ENCODE results near the gene FGF3.

FGF3 gene

DNA sequence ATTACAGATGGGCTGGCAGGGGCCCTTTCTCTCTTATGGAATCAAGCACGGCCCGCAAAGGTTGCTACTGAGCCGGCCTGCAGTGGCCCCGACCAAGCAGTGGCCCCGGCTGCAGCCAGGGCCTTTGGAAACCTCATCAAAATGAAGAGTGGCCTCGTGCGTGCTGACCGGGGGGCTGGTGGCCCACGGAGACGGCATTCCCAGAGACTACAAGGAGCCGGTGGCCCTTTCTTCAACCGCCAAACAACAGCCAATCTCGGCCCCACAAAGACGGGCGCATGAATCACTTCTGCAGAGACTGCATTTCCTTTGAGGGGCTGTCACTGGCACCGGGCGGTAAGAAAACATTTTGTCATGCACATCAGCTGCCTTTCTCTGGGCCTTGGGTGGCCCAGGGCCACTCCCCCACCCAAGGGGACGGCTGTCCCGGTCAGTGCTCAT, 43.1 kb upstream of the FGF3 start:
- H3K4me3 ChIP-seq (ENCODE audit: low read length), result no peak overlapping the region
- H3K9ac ChIP-seq (ENCODE audit: low read depth, low read length), result no peak overlapping the region
- peaks cover 2% of the 10 kb centered on the region for H3K4me1 ChIP-seq (ENCODE audit: control insufficient read depth, insufficient read depth, low read length)
- no peaks in the 10 kb centered on the region for H3K9me3 ChIP-seq (replicated peaks; ENCODE audit: low read length)
- H3K4me2 ChIP-seq (ENCODE audit: low read length), result no peak overlapping the region
- H3K36me3 ChIP-seq (ENCODE audit: insufficient read depth, low read length), result no peaks in the 10 kb centered on the region
- peaks cover 37% of the 10 kb centered on the region for H3K27me3 ChIP-seq (ENCODE audit: control insufficient read depth, insufficient read depth, low read length)

DNA sequence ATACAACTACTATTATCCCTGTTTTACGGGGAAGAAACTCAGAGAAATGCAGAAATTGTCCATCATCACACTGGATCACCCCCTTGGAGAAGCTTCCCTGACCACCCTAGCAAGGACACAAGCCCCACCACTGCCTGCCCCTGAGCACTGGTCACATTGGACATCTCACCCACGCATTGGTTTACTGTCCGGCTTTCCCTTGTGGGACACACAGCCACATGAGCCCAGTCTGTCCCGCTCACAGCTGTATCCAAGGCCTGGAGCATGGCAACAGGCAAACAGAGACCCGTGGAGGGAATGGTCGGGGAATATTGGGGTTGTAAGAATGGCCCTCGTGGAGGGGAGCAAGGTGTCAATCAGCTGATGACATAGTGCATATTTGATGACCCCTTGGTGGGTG, 42.7 kb upstream of the FGF3 start:
- H3K4me2 ChIP-seq (ENCODE audit: low read length), result no peak overlapping the region
- no peaks in the 10 kb centered on the region for H3K36me3 ChIP-seq (ENCODE audit: insufficient read depth, low read length)
- H3K4me3 ChIP-seq (ENCODE audit: low read length), result no peak overlapping the region
- H3K9me3 ChIP-seq (replicated peaks; ENCODE audit: low read length), result no peaks in the 10 kb centered on the region
- H3K4me1 ChIP-seq (ENCODE audit: control insufficient read depth, insufficient read depth, low read length), result no peaks in the 10 kb centered on the region
- peaks cover 37% of the 10 kb centered on the region for H3K27me3 ChIP-seq (ENCODE audit: control insufficient read depth, insufficient read depth, low read length)
- H3K9ac ChIP-seq (ENCODE audit: low read depth, low read length), result no peak overlapping the region

DNA sequence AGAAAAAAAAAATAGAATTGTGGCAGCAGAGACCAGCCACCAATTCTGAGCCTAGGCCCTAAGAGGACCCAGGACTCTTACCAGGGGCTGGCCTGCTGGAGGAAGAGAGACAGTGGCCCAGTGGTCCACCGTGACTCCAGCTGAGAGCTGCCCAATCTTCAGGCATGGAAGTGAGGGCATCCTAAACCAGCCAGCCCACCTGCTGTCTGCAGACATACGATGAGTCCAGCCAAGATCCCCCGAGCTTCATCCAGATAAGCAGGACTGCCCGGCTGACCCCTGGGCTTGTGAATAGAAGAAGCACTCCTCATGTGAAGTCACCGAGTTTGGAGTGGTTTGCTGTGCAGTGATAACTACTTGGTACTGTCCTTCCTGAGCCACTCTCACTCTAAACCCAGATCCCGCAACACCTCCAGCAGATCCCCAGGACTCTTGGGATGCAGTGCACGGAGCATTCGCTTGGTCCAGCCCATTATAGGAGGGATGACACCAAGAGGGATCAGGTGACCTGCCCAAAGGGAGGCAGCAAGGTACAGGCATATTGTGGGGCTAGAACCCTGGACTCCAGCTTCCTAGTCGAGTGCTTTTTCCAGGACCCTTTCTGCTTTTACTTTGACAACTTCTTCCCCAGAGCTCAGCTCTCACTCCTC, 41.7 kb upstream of the FGF3 start:
- Histone ChIP-seq H3K36me3 (ENCODE audit: insufficient read depth, low read length) (no peaks in the 10 kb centered on the region), H3K9me3 (replicated peaks; ENCODE audit: low read length) (no peaks in the 10 kb centered on the region), H3K4me3 (ENCODE audit: low read length) (no peak overlapping the region), H3K4me2 (ENCODE audit: low read length) (no peak overlapping the region), H3K4me1 (ENCODE audit: control insufficient read depth, insufficient read depth, low read length) (no peaks in the 10 kb centered on the region), H3K9ac (ENCODE audit: low read depth, low read length) (no peak overlapping the region), H3K27me3 (ENCODE audit: control insufficient read depth, insufficient read depth, low read length) (peaks cover 36% of the 10 kb centered on the region)

DNA sequence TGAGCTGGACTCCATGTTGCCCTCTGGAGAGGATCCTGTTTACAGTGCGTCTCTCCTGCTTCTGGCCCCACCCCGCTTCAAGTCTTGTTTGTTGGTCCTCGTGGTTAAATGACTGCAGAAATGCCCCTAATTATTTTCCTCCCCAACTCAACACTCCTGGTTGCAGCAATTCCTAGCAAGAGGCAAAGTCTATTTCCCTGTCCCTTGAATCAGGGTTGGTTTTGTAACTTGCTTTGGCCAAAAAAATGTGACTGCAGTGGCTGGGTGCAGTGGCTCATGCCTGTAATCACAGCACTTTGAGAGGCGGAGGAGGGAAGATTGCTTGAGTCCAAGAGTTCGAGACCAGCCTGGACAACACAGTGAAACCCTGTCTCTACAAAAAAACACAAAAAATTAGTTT, 41.0 kb upstream of the FGF3 start:
- Histone ChIP-seq H3K4me1 (ENCODE audit: control insufficient read depth, insufficient read depth, low read length) (no peaks in the 10 kb centered on the region), H3K27me3 (ENCODE audit: control insufficient read depth, insufficient read depth, low read length) (peaks cover 29% of the 10 kb centered on the region), H3K4me2 (ENCODE audit: low read length) (no peak overlapping the region), H3K9ac (ENCODE audit: low read depth, low read length) (no peak overlapping the region), H3K4me3 (ENCODE audit: low read length) (no peak overlapping the region), H3K9me3 (replicated peaks; ENCODE audit: low read length) (no peaks in the 10 kb centered on the region), H3K36me3 (ENCODE audit: insufficient read depth, low read length) (no peaks in the 10 kb centered on the region)

DNA sequence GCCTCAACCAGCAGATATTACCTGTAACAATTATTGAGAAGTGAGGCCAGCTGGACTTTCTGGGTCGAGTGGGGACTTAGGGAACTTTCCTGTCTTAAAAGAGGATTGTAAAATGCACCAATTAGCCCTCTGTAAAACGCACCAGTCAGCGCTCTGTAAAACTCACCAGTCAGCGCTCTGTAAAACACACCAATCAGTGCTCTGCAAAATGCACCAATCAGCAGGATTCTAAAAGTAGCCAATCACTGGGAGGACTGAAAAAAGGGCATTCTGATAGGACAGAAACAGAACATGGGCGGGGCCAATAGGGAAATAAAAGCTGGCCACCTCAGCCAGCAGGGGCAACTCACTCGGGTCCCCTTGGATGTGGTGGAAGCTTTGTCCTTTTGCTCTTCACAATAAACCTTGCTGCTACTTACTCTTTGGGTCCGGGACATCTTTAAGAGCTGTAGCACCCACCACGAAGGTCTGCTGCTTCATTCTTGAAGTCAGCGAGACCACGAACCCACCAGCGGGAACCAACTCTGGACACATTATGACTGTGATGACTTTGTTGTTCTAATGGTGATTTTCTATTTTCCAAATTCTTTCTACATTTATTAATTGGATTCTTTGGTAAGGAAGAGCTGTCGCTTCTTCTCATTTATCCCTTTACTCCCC, 40.2 kb upstream of the FGF3 start:
- H3K4me3 ChIP-seq (ENCODE audit: low read length), result no peak overlapping the region
- H3K27me3 ChIP-seq (ENCODE audit: control insufficient read depth, insufficient read depth, low read length), result peaks cover 27% of the 10 kb centered on the region
- no peaks in the 10 kb centered on the region for H3K36me3 ChIP-seq (ENCODE audit: insufficient read depth, low read length)
- H3K4me1 ChIP-seq (ENCODE audit: control insufficient read depth, insufficient read depth, low read length), result no peaks in the 10 kb centered on the region
- no peak overlapping the region for H3K9ac ChIP-seq (ENCODE audit: low read depth, low read length)
- H3K4me2 ChIP-seq (ENCODE audit: low read length), result no peak overlapping the region
- H3K9me3 ChIP-seq (replicated peaks; ENCODE audit: low read length), result no peaks in the 10 kb centered on the region

DNA sequence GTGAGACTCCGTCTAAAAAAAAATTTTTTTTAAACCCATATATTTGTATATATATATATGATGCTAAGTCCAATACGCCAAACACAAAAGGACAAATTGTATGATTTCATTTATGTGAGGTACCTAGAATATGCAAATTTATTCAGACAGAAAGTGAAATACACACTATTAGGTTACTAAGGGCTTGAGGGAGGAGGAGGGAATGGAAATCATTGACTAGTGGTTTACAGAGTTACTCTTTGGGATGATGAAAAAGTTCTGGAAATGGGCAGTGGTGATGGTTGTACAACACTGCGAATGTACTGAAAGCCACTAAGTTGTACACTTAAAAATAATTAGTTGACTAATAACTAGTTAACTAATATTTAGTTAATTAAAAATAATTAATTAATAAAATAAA, 36.2 kb upstream of the FGF3 start:
- no peaks in the 10 kb centered on the region for H3K4me1 ChIP-seq (ENCODE audit: control insufficient read depth, insufficient read depth, low read length)
- no peaks in the 10 kb centered on the region for H3K36me3 ChIP-seq (ENCODE audit: insufficient read depth, low read length)
- no peak overlapping the region for H3K9ac ChIP-seq (ENCODE audit: low read depth, low read length)
- no peak overlapping the region for H3K4me2 ChIP-seq (ENCODE audit: low read length)
- H3K9me3 ChIP-seq (replicated peaks; ENCODE audit: low read length), result peaks cover 13% of the 10 kb centered on the region
- H3K27me3 ChIP-seq (ENCODE audit: control insufficient read depth, insufficient read depth, low read length), result peaks cover 18% of the 10 kb centered on the region
- H3K4me3 ChIP-seq (ENCODE audit: low read length), result no peak overlapping the region

DNA sequence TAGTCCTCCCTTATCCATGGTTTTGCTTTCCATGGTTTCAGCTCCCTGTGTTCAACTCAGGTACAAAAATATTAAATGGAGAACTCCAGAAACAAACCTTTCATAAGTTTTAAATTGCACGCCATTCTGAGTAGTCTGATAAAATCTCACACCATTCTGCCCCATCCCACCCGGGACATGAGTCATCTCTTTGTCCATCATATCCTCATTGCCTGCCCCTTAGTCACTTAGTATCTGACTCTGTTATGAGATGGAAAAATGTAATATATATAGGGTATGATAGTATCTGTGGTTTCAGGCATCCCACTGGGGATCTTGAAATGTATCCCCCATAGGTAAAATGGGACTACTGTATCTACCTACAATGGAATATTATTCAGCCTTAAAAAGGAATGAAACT, 35.5 kb upstream of the FGF3 start:
- Histone ChIP-seq H3K9me3 (replicated peaks; ENCODE audit: low read length) (peaks cover 13% of the 10 kb centered on the region), H3K4me3 (ENCODE audit: low read length) (no peak overlapping the region), H3K27me3 (ENCODE audit: control insufficient read depth, insufficient read depth, low read length) (peaks cover 13% of the 10 kb centered on the region)

DNA sequence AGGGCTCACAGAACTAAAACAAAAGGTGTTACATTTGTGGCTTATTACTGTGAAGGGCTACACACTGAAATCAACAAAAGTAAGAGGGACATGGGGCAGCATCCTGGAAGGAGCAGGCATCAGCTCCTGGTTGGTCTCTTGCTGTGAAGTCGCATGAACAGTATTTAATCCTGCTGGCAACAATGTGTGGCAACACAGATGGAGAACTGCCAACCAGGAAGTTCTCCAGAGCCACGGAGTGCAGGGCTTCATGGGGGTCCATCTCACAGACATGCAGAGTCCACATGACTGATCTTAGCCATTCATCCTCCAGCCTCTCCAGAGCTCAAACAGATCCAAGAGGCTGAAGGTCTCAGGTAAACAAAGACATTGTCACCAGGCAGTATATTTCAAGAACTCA, 32.8 kb upstream of the FGF3 start:
- peaks cover 15% of the 10 kb centered on the region for H3K27me3 ChIP-seq (ENCODE audit: control insufficient read depth, insufficient read depth, low read length)
- H3K9me3 ChIP-seq (replicated peaks; ENCODE audit: low read length), result peaks cover 13% of the 10 kb centered on the region
- H3K4me2 ChIP-seq (ENCODE audit: low read length), result no peak overlapping the region
- no peak overlapping the region for H3K9ac ChIP-seq (ENCODE audit: low read depth, low read length)
- H3K4me1 ChIP-seq (ENCODE audit: control insufficient read depth, insufficient read depth, low read length), result no peaks in the 10 kb centered on the region
- no peak overlapping the region for H3K4me3 ChIP-seq (ENCODE audit: low read length)
- no peaks in the 10 kb centered on the region for H3K36me3 ChIP-seq (ENCODE audit: insufficient read depth, low read length)

More for the DNA sequence above, 35.5 kb upstream of the FGF3 start:
- Histone ChIP-seq H3K4me2 (ENCODE audit: low read length) (no peak overlapping the region), H3K9ac (ENCODE audit: low read depth, low read length) (no peak overlapping the region), H3K36me3 (ENCODE audit: insufficient read depth, low read length) (no peaks in the 10 kb centered on the region), H3K4me1 (ENCODE audit: control insufficient read depth, insufficient read depth, low read length) (no peaks in the 10 kb centered on the region)

DNA sequence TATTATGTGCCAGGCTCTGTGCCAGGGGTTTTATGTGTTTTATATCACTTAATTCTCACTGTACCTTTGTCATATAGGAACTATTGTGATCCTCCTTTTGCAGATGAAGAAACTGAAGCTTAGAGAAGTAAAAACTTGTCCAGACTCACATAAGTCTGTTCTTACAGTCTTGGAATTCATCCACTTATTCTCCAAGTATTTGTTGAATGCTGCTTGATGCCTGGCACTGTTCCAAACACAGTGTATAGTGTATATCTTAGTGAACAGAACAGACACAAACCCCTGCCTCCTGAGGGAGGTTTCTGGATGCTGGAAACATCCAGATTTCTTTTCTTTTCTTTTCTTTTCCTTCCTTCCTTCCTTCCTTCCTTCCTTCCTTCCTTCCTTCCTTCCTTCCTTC, 29.0 kb upstream of the FGF3 start:
- peaks cover 28% of the 10 kb centered on the region for H3K27me3 ChIP-seq (ENCODE audit: control insufficient read depth, insufficient read depth, low read length)
- H3K4me1 ChIP-seq (ENCODE audit: control insufficient read depth, insufficient read depth, low read length), result no peaks in the 10 kb centered on the region
- no peak overlapping the region for H3K4me2 ChIP-seq (ENCODE audit: low read length)
- no peak overlapping the region for H3K4me3 ChIP-seq (ENCODE audit: low read length)
- peaks cover 10% of the 10 kb centered on the region for H3K9me3 ChIP-seq (replicated peaks; ENCODE audit: low read length)
- H3K9ac ChIP-seq (ENCODE audit: low read depth, low read length), result no peak overlapping the region
- H3K36me3 ChIP-seq (ENCODE audit: insufficient read depth, low read length), result no peaks in the 10 kb centered on the region

DNA sequence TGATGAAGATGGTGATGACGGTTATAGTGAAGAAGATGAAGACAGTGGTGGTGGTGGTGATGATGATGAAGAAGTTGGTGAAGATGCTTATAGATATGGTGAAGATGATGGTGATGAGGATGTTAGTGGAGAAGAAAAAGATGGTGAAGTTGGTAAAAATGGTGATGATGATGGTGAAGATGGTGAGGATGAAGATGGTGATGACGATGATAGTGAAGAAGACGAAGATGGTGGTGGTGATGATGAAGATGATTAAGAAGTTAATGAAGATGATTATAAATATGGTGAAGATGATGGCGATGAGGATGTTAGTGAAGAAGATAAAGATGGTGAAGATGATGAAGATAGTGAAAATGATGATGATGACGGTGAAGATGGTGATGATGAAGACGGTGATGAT, 25.2 kb upstream of the FGF3 start:
- H3K9ac ChIP-seq (ENCODE audit: low read depth, low read length), result no peak overlapping the region
- no peaks in the 10 kb centered on the region for H3K4me1 ChIP-seq (ENCODE audit: control insufficient read depth, insufficient read depth, low read length)
- H3K4me2 ChIP-seq (ENCODE audit: low read length), result no peak overlapping the region
- no peak overlapping the region for H3K4me3 ChIP-seq (ENCODE audit: low read length)
- H3K27me3 ChIP-seq (ENCODE audit: control insufficient read depth, insufficient read depth, low read length), result peaks cover 32% of the 10 kb centered on the region
- no peaks in the 10 kb centered on the region for H3K36me3 ChIP-seq (ENCODE audit: insufficient read depth, low read length)
- no peaks in the 10 kb centered on the region for H3K9me3 ChIP-seq (replicated peaks; ENCODE audit: low read length)

DNA sequence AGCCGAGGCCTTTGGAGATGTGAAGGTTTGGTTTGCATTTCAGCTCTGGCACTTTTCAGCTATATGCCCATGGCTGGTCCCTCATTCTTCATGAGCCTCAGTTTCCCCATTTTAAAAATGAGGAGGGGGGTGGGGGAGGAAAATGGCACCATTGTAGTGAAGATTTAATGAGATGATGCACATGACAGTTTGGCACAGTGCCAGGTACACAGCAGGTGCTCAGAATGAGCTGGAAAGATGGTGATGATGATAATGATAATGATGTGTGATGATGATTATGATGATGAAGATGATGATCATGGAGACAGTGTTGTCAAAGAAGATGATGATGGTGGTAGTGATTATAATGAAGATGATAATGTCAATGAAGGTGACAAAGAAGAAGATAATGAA, 24.3 kb upstream of the FGF3 start:
- Histone ChIP-seq H3K4me3 (ENCODE audit: low read length) (no peak overlapping the region), H3K36me3 (ENCODE audit: insufficient read depth, low read length) (no peaks in the 10 kb centered on the region)

More for the DNA sequence above, 24.3 kb upstream of the FGF3 start:
- Histone ChIP-seq H3K4me2 (ENCODE audit: low read length) (no peak overlapping the region), H3K9ac (ENCODE audit: low read depth, low read length) (no peak overlapping the region), H3K27me3 (ENCODE audit: control insufficient read depth, insufficient read depth, low read length) (peaks cover 32% of the 10 kb centered on the region), H3K9me3 (replicated peaks; ENCODE audit: low read length) (no peaks in the 10 kb centered on the region), H3K4me1 (ENCODE audit: control insufficient read depth, insufficient read depth, low read length) (no peaks in the 10 kb centered on the region)
